Astrocyte (in vitro differentiated cells and primary cell): ENCODE results near the gene KY. TPM values are rescaled to one million over a fixed set of nuclear protein-coding genes. Genes with fewer than 3 reads are reported as not detected.

Experiments used
- DNase-seq: peaks from one replicate; pipeline ENCODE4 v3.0.0-alpha.2; 2010; ENCODE audit warnings: low read depth
- FAIRE-seq: peaks from 2 replicates; lab custom pipeline; 2011; peaks lifted over from hg19 to GRCh38; lab: Jason Lieb, UNC
- H2AFZ ChIP-seq: 2 replicates; pipeline ENCODE4 v1.6.0; 2012; ENCODE audit warnings: low read depth, low read length, inconsistent platforms
- H3K27ac ChIP-seq: 2 replicates; pipeline ENCODE4 v1.5.1; 2011; ENCODE audit warnings: low read depth, low read length, inconsistent platforms
- H3K27me3 ChIP-seq: 2 replicates; pipeline ENCODE4 v1.6.0; 2011; ENCODE audit warnings: low read length, inconsistent platforms; ENCODE audit not compliant: insufficient read depth
- H3K36me3 ChIP-seq: 2 replicates; pipeline ENCODE4 v1.5.1; 2011; ENCODE audit warnings: low read length, inconsistent platforms; ENCODE audit not compliant: insufficient read depth
- H3K4me1 ChIP-seq: 2 replicates; pipeline ENCODE4 v1.5.1; 2011; ENCODE audit warnings: low read length, inconsistent platforms; ENCODE audit not compliant: insufficient read depth
- H3K4me2 ChIP-seq: 2 replicates; pipeline ENCODE4 v1.6.0; 2012; ENCODE audit warnings: low read length, inconsistent platforms
- H3K4me3 ChIP-seq: 2 replicates; pipeline ENCODE4 v1.5.1; 2011; ENCODE audit warnings: low read depth, mild to moderate bottlenecking, low read length, inconsistent platforms; ENCODE audit not compliant: insufficient read depth
- H3K79me2 ChIP-seq: 2 replicates; pipeline ENCODE4 v1.6.0; 2012; ENCODE audit warnings: mild to moderate bottlenecking, low read length, inconsistent platforms; ENCODE audit not compliant: insufficient read depth
- H3K9ac ChIP-seq: 2 replicates; pipeline ENCODE4 v1.6.0; 2012; ENCODE audit warnings: mild to moderate bottlenecking, low read length, inconsistent platforms
- H3K9me3 ChIP-seq: 2 replicates; pipeline ENCODE4 v1.5.1; 2012; ENCODE audit warnings: low read depth, mild to moderate bottlenecking, low read length, inconsistent platforms; ENCODE audit not compliant: insufficient read depth
- H4K20me1 ChIP-seq: 2 replicates; pipeline ENCODE4 v1.6.0; 2012; ENCODE audit warnings: low read length, inconsistent platforms; ENCODE audit not compliant: insufficient read depth
- H3K27ac Mint-ChIP-seq: one replicate; pipeline ENCODE4 v1.8.0; 2021; ENCODE audit warnings: mild to moderate bottlenecking, mixed read lengths; ENCODE audit not compliant: unreplicated experiment
- H3K27me3 Mint-ChIP-seq: one replicate; pipeline ENCODE4 v1.8.0; 2021; ENCODE audit warnings: low read depth, mixed read lengths; ENCODE audit not compliant: unreplicated experiment
- H3K36me3 Mint-ChIP-seq: one replicate; pipeline ENCODE4 v1.8.0; 2021; ENCODE audit warnings: low read depth, mixed read lengths; ENCODE audit not compliant: unreplicated experiment
- H3K4me1 Mint-ChIP-seq: one replicate; pipeline ENCODE4 v1.8.0; 2021; ENCODE audit warnings: low read depth, mixed read lengths; ENCODE audit not compliant: unreplicated experiment
- H3K4me3 Mint-ChIP-seq: one replicate; pipeline ENCODE4 v1.8.0; 2021; ENCODE audit warnings: mild to moderate bottlenecking, moderate library complexity, mixed read lengths; ENCODE audit not compliant: unreplicated experiment
- H3K9me3 Mint-ChIP-seq: one replicate; pipeline ENCODE4 v1.8.0; 2021; ENCODE audit warnings: mild to moderate bottlenecking, mixed read lengths; ENCODE audit not compliant: unreplicated experiment
- CTCF ChIP-seq: IDR thresholded peaks from 2 replicates; pipeline ENCODE4 v1.5.1; 2011; ENCODE audit warnings: low read depth, mild to moderate bottlenecking, inconsistent platforms, low read length, moderate library complexity; ENCODE audit not compliant: insufficient read depth
- EZH2 ChIP-seq: IDR thresholded peaks from 2 replicates; pipeline ENCODE4 v1.6.1; 2012; ENCODE audit warnings: mild to moderate bottlenecking, low read length, inconsistent platforms; ENCODE audit not compliant: insufficient read depth
- total RNA-seq: library from RNA; stranded (reverse); gene quantifications from 2 replicates; pipeline ENCODE4 v1.2.1, GENCODE V29; 2021

KY gene
- total RNA-seq, 1 donor from 2014 or later = 0.11 TPM

- Histone ChIP-seq H3K9ac (no peak overlapping the region), H3K79me2 (no peaks in the 10 kb centered on the region), H3K4me1 (no peaks in the 10 kb centered on the region), H4K20me1 (no peaks in the 10 kb centered on the region), H2AFZ (no peak overlapping the region), H3K27ac (no peak overlapping the region), H3K36me3 (no peaks in the 10 kb centered on the region), H3K9me3 (no peaks in the 10 kb centered on the region), H3K4me3 (no peak overlapping the region), H3K27me3 (no peaks in the 10 kb centered on the region), H3K4me2 (no peak overlapping the region)
- H3K4me1 Mint-ChIP-seq = peaks cover 8% of the 10 kb centered on the region
- TF ChIP-seq EZH2 (no peak), CTCF (peak; percentile 13)
- no peak for DNase-seq
- peaks cover 7% of the 10 kb centered on the region for H3K36me3 Mint-ChIP-seq
- H3K9me3 Mint-ChIP-seq = peaks cover 34% of the 10 kb centered on the region
- peaks cover 31% of the 10 kb centered on the region for H3K27me3 Mint-ChIP-seq
- FAIRE-seq = no peak
- no peak overlapping the region for H3K27ac Mint-ChIP-seq
- no peak overlapping the region for H3K4me3 Mint-ChIP-seq
Measured at GRCh38 chr3:134677196-134677986, 26.6 kb upstream of the KY start.

GRCh38 chr3:134675726-134676256, 25.0 kb upstream of the KY start:
- Histone ChIP-seq H3K9me3 (no peaks in the 10 kb centered on the region), H3K4me1 (no peaks in the 10 kb centered on the region), H2AFZ (no peak overlapping the region), H3K36me3 (no peaks in the 10 kb centered on the region), H4K20me1 (no peaks in the 10 kb centered on the region), H3K79me2 (no peaks in the 10 kb centered on the region), H3K27ac (no peak overlapping the region), H3K9ac (no peak overlapping the region), H3K4me2 (no peak overlapping the region), H3K27me3 (no peaks in the 10 kb centered on the region), H3K4me3 (no peak overlapping the region)
- DNase-seq = peak; percentile 13
- H3K36me3 Mint-ChIP-seq = peaks cover 4% of the 10 kb centered on the region
- FAIRE-seq = no peak
- H3K27me3 Mint-ChIP-seq = peaks cover 26% of the 10 kb centered on the region
- peaks cover 34% of the 10 kb centered on the region for H3K9me3 Mint-ChIP-seq
- H3K27ac Mint-ChIP-seq = no peak overlapping the region
- no peaks in the 10 kb centered on the region for H3K4me1 Mint-ChIP-seq
- TF ChIP-seq EZH2 (no peak), CTCF (no peak)
- no peak overlapping the region for H3K4me3 Mint-ChIP-seq

- Histone ChIP-seq H3K79me2 (no peaks in the 10 kb centered on the region), H3K36me3 (no peaks in the 10 kb centered on the region), H3K9ac (no peak overlapping the region), H2AFZ (no peak overlapping the region), H3K9me3 (no peaks in the 10 kb centered on the region), H3K4me2 (no peak overlapping the region), H3K4me3 (no peak overlapping the region), H3K27me3 (no peaks in the 10 kb centered on the region), H4K20me1 (no peaks in the 10 kb centered on the region), H3K27ac (no peak overlapping the region), H3K4me1 (no peaks in the 10 kb centered on the region)
- H3K27me3 Mint-ChIP-seq = peaks cover 23% of the 10 kb centered on the region
- H3K9me3 Mint-ChIP-seq = peaks cover 30% of the 10 kb centered on the region
- TF ChIP-seq CTCF (no peak), EZH2 (no peak)
- FAIRE-seq (no peak), DNase-seq (no peak)
- H3K36me3 Mint-ChIP-seq = peaks cover 2% of the 10 kb centered on the region
- no peak overlapping the region for H3K4me3 Mint-ChIP-seq
- peak overlapping the region; percentile 15 for H3K27ac Mint-ChIP-seq
- H3K4me1 Mint-ChIP-seq = no peaks in the 10 kb centered on the region
Measured at GRCh38 chr3:134672571-134672970, 21.7 kb upstream of the KY start.
